ENCODE data around the gene RGS6. TPM values are rescaled to one million over a fixed set of nuclear protein-coding genes. Genes with fewer than 3 reads are reported as not detected.

Gene RGS6
- total RNA-seq, 1 donor from 2014 or later: not detected

GRCh38 chr14:72332046-72332445, 399.8 kb downstream of the RGS6 start:
- Mint-ChIP-seq H3K27me3 (peaks cover 23% of the 10 kb centered on the region), H3K27ac (no peak overlapping the region), H3K36me3 (ENCODE audit: low read depth) (no peaks in the 10 kb centered on the region), H3K4me3 (no peak overlapping the region), H3K4me1 (no peaks in the 10 kb centered on the region), H3K9me3 (peaks cover 6% of the 10 kb centered on the region)
- ChIA-PET POLR2A (no interaction called here), CTCF (no interaction called here)
- DNase-seq (no peak), ATAC-seq (ENCODE audit: low read depth) (no peak)
- TF ChIP-seq CTCF (IDR thresholded peaks at IDR 0.05): no peak
- intact Hi-C loops (cut with micrococcal nuclease): no loop called here

- CTCF ChIA-PET: no interaction called here
These were observed 400.6 kb downstream of the RGS6 start for GRCh38 chr14:72332871-72333270.

GRCh38 chr14:72333357-72333756, 401.1 kb downstream of the RGS6 start:
- ChIA-PET POLR2A (no interaction called here), CTCF (no interaction called here)
- no peak for TF ChIP-seq CTCF (IDR thresholded peaks at IDR 0.05)
- Mint-ChIP-seq H3K4me1 (no peaks in the 10 kb centered on the region), H3K4me3 (no peak overlapping the region), H3K27me3 (peaks cover 23% of the 10 kb centered on the region), H3K36me3 (ENCODE audit: low read depth) (no peaks in the 10 kb centered on the region), H3K27ac (no peak overlapping the region), H3K9me3 (peaks cover 2% of the 10 kb centered on the region)
- intact Hi-C loops (cut with micrococcal nuclease): no loop called here
- ATAC-seq (ENCODE audit: low read depth): no peak
- no peak for DNase-seq

More at GRCh38 chr14:72332871-72333270, 400.6 kb downstream of the RGS6 start:
- no peak for TF ChIP-seq CTCF (IDR thresholded peaks at IDR 0.05)
- no peak overlapping the region for H3K27ac Mint-ChIP-seq
- H3K4me1 Mint-ChIP-seq: no peaks in the 10 kb centered on the region
- DNase-seq (no peak), ATAC-seq (ENCODE audit: low read depth) (no peak)
- peaks cover 27% of the 10 kb centered on the region for H3K27me3 Mint-ChIP-seq
- POLR2A ChIA-PET: no interaction called here
- no peak overlapping the region for H3K4me3 Mint-ChIP-seq
- intact Hi-C loops (cut with micrococcal nuclease): no loop called here
- peaks cover 6% of the 10 kb centered on the region for H3K9me3 Mint-ChIP-seq
- no peaks in the 10 kb centered on the region for H3K36me3 Mint-ChIP-seq (ENCODE audit: low read depth)

GRCh38 chr14:72336311-72336980, 404.2 kb downstream of the RGS6 start:
- Mint-ChIP-seq H3K36me3 (ENCODE audit: low read depth) (no peaks in the 10 kb centered on the region), H3K27me3 (peaks cover 35% of the 10 kb centered on the region), H3K4me1 (no peaks in the 10 kb centered on the region), H3K9me3 (no peaks in the 10 kb centered on the region), H3K4me3 (no peak overlapping the region), H3K27ac (no peak overlapping the region)
- ATAC-seq (ENCODE audit: low read depth): no peak
- ChIA-PET POLR2A (no interaction called here), CTCF (no interaction called here)
- no peak for DNase-seq
- no peak for TF ChIP-seq CTCF (IDR thresholded peaks at IDR 0.05)
- intact Hi-C loops (cut with micrococcal nuclease): no loop called here

GRCh38 chr14:72341237-72341636, 409.0 kb downstream of the RGS6 start:
- no peak for ATAC-seq (ENCODE audit: low read depth)
- no peak for DNase-seq
- Mint-ChIP-seq H3K27me3 (peaks cover 26% of the 10 kb centered on the region), H3K36me3 (ENCODE audit: low read depth) (no peaks in the 10 kb centered on the region), H3K4me1 (no peaks in the 10 kb centered on the region), H3K9me3 (no peaks in the 10 kb centered on the region), H3K27ac (no peak overlapping the region), H3K4me3 (no peak overlapping the region)
- no peak for TF ChIP-seq CTCF (IDR thresholded peaks at IDR 0.05)
- intact Hi-C loops (cut with micrococcal nuclease): no loop called here
- ChIA-PET CTCF (no interaction called here), POLR2A (no interaction called here)
